ENCODE measurements around the gene KIR2DL1.
"Not testable (repeated sequence)": the region's sequence is repeated elsewhere in the genome, so short reads cannot be mapped to it uniquely, and the experiment has no call there.

Gene KIR2DL1

GRCh38 chr19:54769646-54770045, at the start of gene KIR2DL1:
Gene KIR2DL1 (plus strand): TSS chr19:54769793. CDS start chr19:54769851, 58 bp downstream.
- DNase-seq (ENCODE audit: low read depth), result not testable (repeated sequence)

GRCh38 chr19:54724142-54724541, 45.5 kb upstream of the KIR2DL1 start, which contains the start of gene KIR3DL3:
Gene KIR3DL3 (plus strand): TSS chr19:54724442. CDS start chr19:54724497, 55 bp downstream.
- no peak for DNase-seq (ENCODE audit: low read depth)

DNA sequence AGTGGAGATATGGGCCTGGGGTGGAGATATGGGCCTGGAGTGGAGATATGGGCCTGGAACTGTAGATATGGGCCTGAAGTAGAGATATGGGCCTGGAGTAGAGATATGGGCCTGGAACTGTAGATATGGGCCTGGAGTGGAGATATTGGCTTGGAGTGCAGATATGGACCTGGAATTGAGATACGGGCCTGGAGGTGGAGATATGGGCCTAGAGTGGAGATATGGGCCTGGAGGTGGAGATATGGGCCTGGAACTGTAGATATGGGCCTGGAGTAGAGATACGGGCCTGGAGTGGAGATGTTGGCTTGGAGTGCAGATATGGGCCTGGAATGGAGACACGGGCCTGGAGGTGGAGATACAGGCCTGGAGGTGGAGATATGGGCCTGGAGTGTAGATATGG, 44.9 kb upstream of the KIR2DL1 start:
- no peak for DNase-seq (ENCODE audit: low read depth)

- no peak for DNase-seq (ENCODE audit: low read depth)
Observed at GRCh38 chr19:54725321-54725720, 44.3 kb upstream of the KIR2DL1 start.

- DNase-seq (ENCODE audit: low read depth), result no peak
Observed at GRCh38 chr19:54727562-54727961, 42.0 kb upstream of the KIR2DL1 start.

DNA sequence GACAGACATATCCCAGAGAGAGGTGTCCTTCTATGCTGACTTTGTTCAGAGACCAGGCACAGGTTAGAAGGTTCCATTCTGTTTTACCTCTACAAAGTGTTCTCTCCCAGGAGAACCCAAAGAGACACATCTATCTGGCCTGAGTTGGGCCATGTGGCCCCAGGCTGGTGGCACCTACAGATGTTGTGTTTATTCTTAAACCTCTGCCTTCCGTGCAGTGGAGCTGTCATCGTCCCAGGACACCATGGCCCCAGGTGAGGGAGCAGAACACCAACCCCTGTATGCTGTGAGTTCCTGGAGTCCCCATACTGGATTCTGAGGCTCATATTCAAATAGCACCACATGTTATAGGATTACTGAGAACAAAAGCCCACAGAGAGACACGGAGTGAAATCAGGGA, 41.4 kb upstream of the KIR2DL1 start:
- DNase-seq (ENCODE audit: low read depth), result no peak

GRCh38 chr19:54729416-54730188, 40.0 kb upstream of the KIR2DL1 start:
- no peak for DNase-seq (ENCODE audit: low read depth)

DNA sequence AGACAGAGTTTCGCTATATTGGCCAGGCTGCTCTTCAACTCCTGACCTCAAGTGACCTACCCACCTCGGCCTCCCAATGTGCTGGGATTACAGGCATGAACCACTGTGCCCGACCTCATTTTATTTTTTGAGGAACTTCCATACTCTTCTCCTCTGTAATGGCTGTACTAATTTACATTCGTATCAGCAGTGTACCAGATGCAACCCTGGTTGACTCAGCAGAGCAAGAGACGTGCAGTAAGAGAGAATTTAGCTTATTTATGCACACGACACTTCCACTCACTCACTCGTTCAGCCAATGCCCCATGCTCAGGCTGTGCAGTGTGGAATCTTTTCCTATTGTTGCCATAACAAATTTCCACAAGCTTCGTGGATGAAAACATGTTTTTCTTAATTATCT, 38.4 kb upstream of the KIR2DL1 start:
- no peak for DNase-seq (ENCODE audit: low read depth)

- DNase-seq (ENCODE audit: low read depth), result not testable (repeated sequence)
Observed at GRCh38 chr19:54738306-54738705, 31.3 kb upstream of the KIR2DL1 start, which contains the start of gene KIR2DL3. Gene KIR2DL3 (plus strand): TSS chr19:54738513. CDS start chr19:54738546, 33 bp downstream.

GRCh38 chr19:54738715-54739114, 30.9 kb upstream of the KIR2DL1 start:
- DNase-seq (ENCODE audit: low read depth), result no peak

DNA sequence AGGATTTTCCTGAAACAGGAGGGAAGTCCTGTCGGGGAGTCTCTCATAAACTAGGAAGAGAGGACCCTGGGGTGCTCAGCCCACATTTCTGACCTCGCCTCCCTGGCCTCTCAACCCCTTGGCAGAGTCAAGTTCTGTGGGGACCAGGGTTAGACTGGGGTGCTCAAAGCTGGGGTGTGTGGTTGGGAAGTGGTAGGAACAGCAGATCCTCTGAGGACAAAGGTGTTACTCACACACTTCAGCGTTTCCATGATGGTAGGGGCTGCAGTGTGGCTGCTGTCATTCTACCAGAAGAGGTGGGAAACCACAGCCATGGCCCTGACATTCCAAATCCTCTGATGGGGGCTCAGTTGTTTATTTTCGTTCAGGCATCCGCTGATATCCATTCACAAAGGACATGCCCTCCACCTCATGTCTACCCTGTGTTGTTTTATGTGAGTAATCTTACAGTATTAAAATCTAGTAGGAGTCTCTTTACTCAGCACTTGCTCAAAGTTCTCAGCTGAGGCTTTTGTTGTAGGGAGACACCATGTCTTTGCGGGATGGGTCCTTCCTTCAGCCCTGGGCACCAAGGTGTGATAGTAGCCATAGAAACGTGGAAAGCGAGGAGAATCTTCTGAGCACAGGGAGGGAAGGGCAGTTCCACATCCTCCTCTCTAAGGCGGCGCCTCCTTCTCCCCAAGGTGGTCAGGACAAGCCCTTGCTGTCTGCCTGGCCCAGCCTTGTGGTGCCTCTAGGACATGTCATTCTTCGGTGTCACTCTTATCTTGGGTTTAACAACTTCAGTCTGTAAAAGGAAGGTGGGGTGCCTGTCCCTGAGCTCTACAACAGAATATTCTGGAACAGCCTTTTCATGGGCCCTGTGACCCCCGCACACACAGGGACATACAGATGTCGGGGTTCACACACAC, 29.8 kb upstream of the KIR2DL1 start:
- DNase-seq (ENCODE audit: low read depth), result no peak

DNA sequence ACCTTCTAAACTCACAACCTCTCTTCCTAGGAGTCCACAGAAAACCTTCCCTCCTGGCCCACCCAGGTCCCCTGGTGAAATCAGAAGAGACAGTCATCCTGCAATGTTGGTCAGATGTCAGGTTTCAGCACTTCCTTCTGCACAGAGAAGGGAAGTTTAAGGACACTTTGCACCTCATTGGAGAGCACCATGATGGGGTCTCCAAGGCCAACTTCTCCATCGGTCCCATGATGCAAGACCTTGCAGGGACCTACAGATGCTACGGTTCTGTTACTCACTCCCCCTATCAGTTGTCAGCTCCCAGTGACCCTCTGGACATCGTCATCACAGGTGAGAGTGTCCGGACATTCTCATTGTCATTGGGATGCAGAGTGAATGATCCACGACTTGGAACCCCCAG, 27.6 kb upstream of the KIR2DL1 start:
- not testable (repeated sequence) for DNase-seq (ENCODE audit: low read depth)

- DNase-seq (ENCODE audit: low read depth), result not testable (repeated sequence)
Observed at GRCh38 chr19:54744080-54744479, 25.5 kb upstream of the KIR2DL1 start.

DNA sequence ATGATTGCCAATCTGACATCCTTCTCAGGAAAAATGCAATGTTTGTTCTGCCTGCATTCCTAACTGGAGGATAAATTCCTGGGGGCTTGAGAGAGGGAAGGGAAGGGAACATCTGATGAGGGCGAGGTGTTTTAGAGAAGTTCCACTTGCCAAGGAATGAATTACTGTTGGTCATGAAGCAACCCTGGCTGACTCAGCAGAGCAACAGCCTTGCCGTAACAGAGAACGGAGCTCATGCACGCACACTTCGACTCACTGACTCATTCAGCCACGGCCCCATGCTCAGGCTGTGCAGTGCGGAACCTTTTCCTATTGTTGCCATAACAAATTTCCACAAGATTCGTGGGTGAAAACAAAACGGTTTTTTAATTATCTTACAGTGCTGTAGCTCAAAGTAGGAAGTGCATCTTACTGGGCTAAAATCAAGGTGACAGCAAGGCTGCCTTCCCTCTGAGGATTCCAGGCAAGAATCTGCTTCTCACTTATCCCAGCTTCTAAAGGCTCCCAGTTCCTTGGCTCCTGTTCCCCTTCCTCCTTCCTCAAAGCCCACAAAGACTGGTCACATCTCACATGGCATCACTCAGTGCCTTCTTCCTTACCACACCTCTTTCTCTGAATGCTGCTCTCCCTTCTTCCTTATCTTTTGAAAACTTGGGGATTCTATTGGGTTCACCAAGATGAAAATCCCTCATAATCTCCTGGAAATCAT, 21.8 kb upstream of the KIR2DL1 start:
- DNase-seq (ENCODE audit: low read depth), result not testable (repeated sequence)

- DNase-seq (ENCODE audit: low read depth), result not testable (repeated sequence)
Observed at GRCh38 chr19:54750276-54750675, 19.3 kb upstream of the KIR2DL1 start.

GRCh38 chr19:54756204-54757110, 13.1 kb upstream of the KIR2DL1 start:
- DNase-seq (ENCODE audit: low read depth), result not testable (repeated sequence)

- not testable (repeated sequence) for DNase-seq (ENCODE audit: low read depth)
Observed at GRCh38 chr19:54758577-54758976, 11.0 kb upstream of the KIR2DL1 start.

DNA sequence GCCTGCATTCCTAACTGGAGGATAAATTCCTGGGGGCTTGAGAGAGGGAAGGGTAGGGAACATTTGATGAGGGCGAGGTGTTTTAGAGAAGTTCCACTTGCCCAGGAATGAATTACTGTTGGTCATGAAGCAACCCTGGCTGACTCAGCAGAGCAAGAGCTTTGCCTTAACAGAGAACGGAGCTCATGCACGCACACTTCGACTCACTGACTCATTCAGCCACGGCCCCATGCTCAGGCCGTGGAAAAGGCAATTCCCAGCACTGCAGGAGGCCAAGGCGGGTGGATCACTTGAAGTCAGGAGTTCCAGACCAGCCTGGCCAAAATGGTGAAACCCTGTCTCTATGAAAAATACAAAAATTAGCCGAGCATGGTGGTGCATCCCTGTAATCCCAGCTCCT, 5.4 kb upstream of the KIR2DL1 start:
- not testable (repeated sequence) for DNase-seq (ENCODE audit: low read depth)

DNA sequence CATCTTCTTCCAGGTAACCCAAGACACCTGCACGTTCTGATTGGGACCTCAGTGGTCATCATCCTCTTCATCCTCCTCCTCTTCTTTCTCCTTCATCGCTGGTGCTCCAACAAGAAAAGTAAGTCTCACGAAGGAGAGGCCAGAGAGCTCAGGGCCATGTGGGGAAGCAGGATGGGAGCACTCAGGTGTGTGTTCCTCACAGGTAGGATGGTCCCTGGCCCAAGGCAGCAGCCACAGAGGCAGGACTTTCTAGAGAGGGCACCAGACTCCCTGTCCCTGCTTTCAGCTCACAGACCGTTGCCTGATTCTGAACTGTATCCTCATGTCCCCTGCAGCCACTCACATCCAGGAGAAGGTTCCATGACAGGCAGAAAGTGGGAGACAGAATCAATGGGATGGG, 3.1 kb upstream of the KIR2DL1 start:
- not testable (repeated sequence) for DNase-seq (ENCODE audit: low read depth)

DNA sequence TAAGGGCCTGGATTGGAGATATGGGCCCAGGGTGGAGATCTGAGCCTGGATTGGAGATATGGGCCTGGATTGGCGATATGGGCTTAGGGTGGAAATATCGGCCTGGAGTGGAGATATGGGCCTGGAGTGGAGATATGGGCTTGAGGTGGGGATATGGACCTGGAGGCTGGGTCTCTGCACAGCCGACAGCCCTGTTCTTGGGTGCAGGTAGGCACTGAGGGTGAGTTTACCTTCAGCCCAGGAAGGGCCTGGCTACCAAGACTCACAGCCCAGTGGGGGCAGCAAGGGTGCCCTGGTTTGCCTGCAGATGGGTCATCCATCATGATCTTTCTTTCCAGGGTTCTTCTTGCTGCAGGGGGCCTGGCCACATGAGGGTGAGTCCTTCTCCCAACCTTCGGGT, 918 bp downstream of the KIR2DL1 start:
- DNase-seq (ENCODE audit: low read depth), result not testable (repeated sequence)
